Type B pancreatic cell (in vitro differentiated cells): ENCODE measurements around the gene SDHAF3. TPM values are rescaled to one million over a fixed set of nuclear protein-coding genes. Genes with fewer than 3 reads are reported as not detected.
"Not testable (repeated sequence)": the region's sequence is repeated elsewhere in the genome, so short reads cannot be mapped to it uniquely, and the experiment has no call there.

Experiments
- DNase-seq: peaks from one replicate; pipeline ENCODE4 v3.0.0; 2021; ENCODE audit warnings: mixed read lengths; ENCODE audit not compliant: unreplicated experiment; ENCODE audit errors: extremely low spot score
- H3K27ac Mint-ChIP-seq: 2 replicates; pipeline ENCODE4 v1.8.0; 2021; ENCODE audit warnings: mild to moderate bottlenecking, mixed read lengths
- H3K27me3 Mint-ChIP-seq: 2 replicates; pipeline ENCODE4 v1.8.0; 2021; ENCODE audit warnings: mixed read lengths
- H3K36me3 Mint-ChIP-seq: 2 replicates; pipeline ENCODE4 v1.8.0; 2021; ENCODE audit warnings: mixed read lengths
- H3K4me1 Mint-ChIP-seq: one replicate; pipeline ENCODE4 v1.8.0; 2021; ENCODE audit warnings: mixed read lengths; ENCODE audit not compliant: unreplicated experiment
- H3K4me3 Mint-ChIP-seq: 2 replicates; pipeline ENCODE4 v1.8.0; 2021; ENCODE audit warnings: mild to moderate bottlenecking, mixed read lengths
- H3K9me3 Mint-ChIP-seq: 2 replicates; pipeline ENCODE4 v1.8.0; 2021; ENCODE audit warnings: mixed read lengths
- long read RNA-seq: library from polyadenylated mRNA; unstranded; transcript quantifications from one replicate; pipeline ENCODE4 v2.0.0, GENCODE V29; 2020
- total RNA-seq: library from RNA; stranded (reverse); gene quantifications from 2 replicates; pipeline ENCODE4 v1.2.1, GENCODE V29; 2021; ENCODE audit warnings: low replicate concordance
- TF ChIP-seq, protein P1 (sequence below): fragments of 200-600 bp; sonication (generic); conservative IDR thresholded peaks from 2 replicates; pipeline ENCODE4 v1.5.0; 2021; ENCODE audit warnings: antibody characterized with exemption, mild to moderate bottlenecking

The SDHAF3 gene
- total RNA-seq, result 18.3 and 18.4 TPM in 2 replicates
- long read RNA-seq, transcript SDHAF3-202 (2 exons, 2,060 nt), result major isoform, 24 of 26 reads
- long read RNA-seq, partial matches to known transcripts, result 0 of 26 reads
- long read RNA-seq, other reads (novel, unspliced or antisense), result 0 of 26 reads

DNA sequence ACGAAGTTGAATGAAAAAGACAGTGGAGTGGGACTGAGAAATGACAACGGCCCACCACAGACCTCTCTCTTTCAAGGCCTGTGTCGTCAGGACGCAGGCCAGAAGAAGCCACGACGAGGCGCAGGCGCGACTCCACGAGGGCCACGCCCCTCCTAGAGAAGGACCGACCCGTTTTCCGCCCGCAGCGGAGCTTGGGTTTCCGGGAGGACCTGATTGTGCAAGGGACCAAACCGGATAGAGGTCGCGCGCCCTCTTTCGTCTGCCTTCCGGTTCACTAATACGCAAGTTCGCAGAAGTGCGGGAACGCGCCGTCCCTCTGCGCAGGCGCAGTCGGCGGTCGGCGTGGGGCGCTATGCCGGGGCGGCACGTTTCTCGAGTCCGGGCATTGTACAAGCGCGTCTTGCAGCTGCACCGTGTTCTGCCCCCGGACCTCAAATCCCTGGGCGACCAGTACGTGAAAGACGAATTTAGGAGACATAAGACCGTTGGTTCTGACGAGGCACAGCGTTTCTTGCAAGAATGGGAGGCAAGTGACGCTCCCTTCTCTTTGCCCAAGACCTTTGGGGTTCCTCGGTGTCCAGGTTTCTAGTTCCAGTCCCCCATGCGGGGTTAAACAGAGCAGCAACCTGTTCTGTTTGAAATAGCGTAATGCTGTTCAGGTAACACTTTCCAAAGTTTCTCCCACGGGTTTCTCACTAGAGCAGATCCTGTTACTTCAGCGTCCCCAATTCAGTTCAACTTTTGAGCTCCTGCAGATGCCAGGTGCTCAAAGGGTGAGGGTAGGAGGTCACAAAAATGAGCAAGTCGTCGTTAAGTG lies at the start of gene SDHAF3:
TSS of gene SDHAF3 (plus strand) at position 327 of the 817 bp plus-strand sequence. CDS start at position 353, 26 bp downstream.
- Mint-ChIP-seq H3K36me3 (no peaks in the 10 kb centered on the region), H3K9me3 (no peaks in the 10 kb centered on the region), H3K27me3 (no peaks in the 10 kb centered on the region), H3K4me3 (peak within 1 kb of the TSS; percentile 97), H3K27ac (peak within 1 kb of the TSS; percentile 94), H3K4me1 (peaks cover 13% of the 10 kb centered on the region)
- peak; percentile 99 for DNase-seq
- TF ChIP-seq, protein P1, sequence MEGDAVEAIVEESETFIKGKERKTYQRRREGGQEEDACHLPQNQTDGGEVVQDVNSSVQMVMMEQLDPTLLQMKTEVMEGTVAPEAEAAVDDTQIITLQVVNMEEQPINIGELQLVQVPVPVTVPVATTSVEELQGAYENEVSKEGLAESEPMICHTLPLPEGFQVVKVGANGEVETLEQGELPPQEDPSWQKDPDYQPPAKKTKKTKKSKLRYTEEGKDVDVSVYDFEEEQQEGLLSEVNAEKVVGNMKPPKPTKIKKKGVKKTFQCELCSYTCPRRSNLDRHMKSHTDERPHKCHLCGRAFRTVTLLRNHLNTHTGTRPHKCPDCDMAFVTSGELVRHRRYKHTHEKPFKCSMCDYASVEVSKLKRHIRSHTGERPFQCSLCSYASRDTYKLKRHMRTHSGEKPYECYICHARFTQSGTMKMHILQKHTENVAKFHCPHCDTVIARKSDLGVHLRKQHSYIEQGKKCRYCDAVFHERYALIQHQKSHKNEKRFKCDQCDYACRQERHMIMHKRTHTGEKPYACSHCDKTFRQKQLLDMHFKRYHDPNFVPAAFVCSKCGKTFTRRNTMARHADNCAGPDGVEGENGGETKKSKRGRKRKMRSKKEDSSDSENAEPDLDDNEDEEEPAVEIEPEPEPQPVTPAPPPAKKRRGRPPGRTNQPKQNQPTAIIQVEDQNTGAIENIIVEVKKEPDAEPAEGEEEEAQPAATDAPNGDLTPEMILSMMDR, result peak; percentile 42

DNA sequence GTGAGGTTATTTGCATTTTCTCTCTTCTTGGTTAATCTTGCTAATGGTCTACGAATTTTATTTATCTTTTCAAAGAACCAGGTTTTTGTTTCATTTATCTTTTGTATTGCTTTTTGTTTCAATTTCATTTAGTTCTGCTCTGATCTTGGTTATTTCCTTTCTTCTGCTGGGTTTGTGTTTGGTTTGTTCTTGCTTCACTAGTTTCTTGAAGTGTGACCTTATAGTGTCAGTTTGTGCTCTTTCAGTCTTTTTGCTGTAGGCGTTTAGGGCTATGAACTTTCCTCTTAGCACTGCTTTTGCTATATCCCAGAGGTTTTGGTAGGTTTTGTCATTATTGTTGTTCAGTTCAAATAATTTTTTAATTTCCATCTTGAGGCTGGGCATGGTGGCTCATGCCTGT lies 45.5 kb upstream of the SDHAF3 start:
- peaks cover 10% of the 10 kb centered on the region for H3K27me3 Mint-ChIP-seq
- H3K27ac Mint-ChIP-seq, DNase-seq, H3K9me3 Mint-ChIP-seq, H3K36me3 Mint-ChIP-seq, H3K4me3 Mint-ChIP-seq, H3K4me1 Mint-ChIP-seq: not testable (repeated sequence)

DNA sequence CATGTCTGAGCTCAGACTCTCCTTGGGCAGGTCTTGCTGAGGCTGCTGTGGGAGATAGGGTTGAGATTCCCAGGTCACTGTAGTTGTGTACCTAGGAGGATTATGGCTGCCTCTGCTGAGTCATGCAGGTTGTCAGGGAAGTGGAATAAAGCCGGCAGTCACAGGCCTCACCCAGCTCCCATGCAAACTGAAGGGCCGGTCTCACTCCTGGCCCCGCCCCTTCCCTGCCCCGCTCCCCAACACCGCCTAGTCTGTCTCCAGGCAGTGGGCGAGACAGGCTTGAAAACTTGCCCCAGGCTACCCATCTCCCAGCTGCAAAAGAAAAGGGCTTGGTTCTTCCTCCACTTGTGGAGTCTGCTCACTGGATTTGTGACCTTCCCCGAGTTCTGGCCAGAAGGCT lies 41.6 kb upstream of the SDHAF3 start:
- Mint-ChIP-seq H3K27ac (peak overlapping the region; percentile 46), H3K4me1 (no peaks in the 10 kb centered on the region), H3K36me3 (no peaks in the 10 kb centered on the region), H3K4me3 (no peak overlapping the region), H3K27me3 (peaks cover 6% of the 10 kb centered on the region), H3K9me3 (no peaks in the 10 kb centered on the region)
- TF ChIP-seq, protein P1, result no peak
- no peak for DNase-seq

DNA sequence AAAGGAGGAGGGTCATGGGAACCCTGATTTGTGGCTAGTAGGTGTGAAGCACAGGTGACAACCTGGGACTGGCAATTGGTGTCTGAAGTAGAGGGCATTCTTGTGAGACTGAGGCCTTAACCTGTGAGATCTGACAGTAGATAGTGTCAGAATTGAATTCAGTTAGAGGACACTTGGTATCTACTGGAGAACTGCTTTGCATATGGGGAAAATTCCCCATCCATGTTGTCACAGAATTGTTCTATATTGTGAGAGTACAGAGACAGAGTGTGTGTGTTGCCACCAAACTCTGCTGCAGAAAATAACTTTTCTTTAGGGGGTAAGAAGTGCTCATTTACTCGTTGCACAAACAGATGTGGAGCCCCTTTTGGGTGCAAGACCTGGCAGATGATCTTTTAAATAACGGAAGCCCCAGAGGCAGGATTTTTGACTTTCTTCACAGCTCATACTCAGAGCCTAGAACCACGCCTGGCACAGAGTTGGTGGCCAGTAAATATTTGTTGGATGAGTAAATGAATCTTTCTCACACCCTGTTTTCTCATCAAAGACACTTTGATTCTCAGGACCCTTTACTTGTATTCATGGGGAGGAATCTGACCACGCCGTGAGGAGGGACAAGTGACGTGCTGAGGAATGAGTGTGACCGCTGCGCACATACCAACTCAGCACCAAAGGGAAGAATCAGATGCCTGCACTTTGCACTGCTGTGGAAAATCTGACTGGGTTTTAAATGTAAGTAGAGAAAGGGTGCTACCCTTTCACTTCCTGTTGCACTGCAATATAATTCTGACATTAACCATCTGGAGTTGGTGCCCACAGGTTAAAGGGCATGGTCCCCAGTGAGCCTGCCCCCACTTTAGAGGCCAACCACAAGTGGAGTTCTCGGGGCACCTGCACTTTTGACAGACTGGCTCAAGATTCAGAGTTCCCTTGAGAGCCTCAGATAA lies 39.2 kb upstream of the SDHAF3 start:
- peaks cover under 1% of the 10 kb centered on the region for H3K9me3 Mint-ChIP-seq
- peaks cover 15% of the 10 kb centered on the region for H3K27me3 Mint-ChIP-seq
- H3K4me3 Mint-ChIP-seq, result no peak overlapping the region
- TF ChIP-seq, protein P1, result no peak
- no peaks in the 10 kb centered on the region for H3K4me1 Mint-ChIP-seq
- H3K27ac Mint-ChIP-seq, result no peak overlapping the region
- H3K36me3 Mint-ChIP-seq, result no peaks in the 10 kb centered on the region
- DNase-seq, result no peak

DNA sequence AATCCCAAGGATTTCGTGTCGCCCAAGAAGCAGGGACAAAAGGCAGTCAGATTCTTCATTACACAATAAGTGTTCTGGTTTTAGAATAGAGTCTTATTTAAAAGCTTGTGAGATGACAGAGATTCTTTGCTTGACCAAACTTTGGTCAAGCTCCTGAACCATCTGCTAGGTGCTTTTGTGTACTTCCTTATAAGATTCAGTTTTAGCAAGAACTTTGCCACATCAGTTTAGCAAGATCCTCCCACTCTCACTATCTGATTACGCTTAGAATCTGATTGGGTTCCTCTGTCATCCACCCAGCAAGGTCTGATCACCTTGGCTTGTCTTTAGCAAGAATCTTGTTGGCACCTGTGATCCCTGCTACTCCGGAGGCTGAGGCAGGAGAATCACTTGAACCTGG lies 38.2 kb upstream of the SDHAF3 start:
- no peaks in the 10 kb centered on the region for H3K36me3 Mint-ChIP-seq
- DNase-seq, result no peak
- H3K4me1 Mint-ChIP-seq, result no peaks in the 10 kb centered on the region
- H3K9me3 Mint-ChIP-seq, result peaks cover 4% of the 10 kb centered on the region
- H3K27me3 Mint-ChIP-seq, result peaks cover 10% of the 10 kb centered on the region
- H3K27ac Mint-ChIP-seq, result no peak overlapping the region
- TF ChIP-seq, protein P1, result no peak
- no peak overlapping the region for H3K4me3 Mint-ChIP-seq
